Left ventricle myocardium inferior (tissue), 1 donor: ENCODE data around the gene CCDC81. TPM values are rescaled to one million over a fixed set of nuclear protein-coding genes. Genes with fewer than 3 reads are reported as not detected.

ENCODE experiments used
- DNase-seq: peaks from one replicate; pipeline ENCODE4 v3.0.0-alpha.2; 2020
- H3K27ac ChIP-seq: fragments of 200-600 bp; replicated peaks from 2 replicates; pipeline ENCODE4 v1.8.0; 2021
- H3K27me3 ChIP-seq: fragments of 200-600 bp; 2 replicates; pipeline ENCODE4 v1.8.0; 2021; ENCODE audit warnings: low read depth
- H3K36me3 ChIP-seq: fragments of 200-600 bp; 2 replicates; pipeline ENCODE4 v1.8.0; 2021
- H3K4me1 ChIP-seq: fragments of 200-600 bp; 2 replicates; pipeline ENCODE4 v1.8.0; 2021
- H3K4me3 ChIP-seq: fragments of 200-600 bp; 2 replicates; pipeline ENCODE4 v1.8.0; 2021; ENCODE audit warnings: mild to moderate bottlenecking, moderate library complexity
- H3K9me3 ChIP-seq: fragments of 200-600 bp; replicated peaks from 2 replicates; pipeline ENCODE4 v1.8.0; 2021
- CTCF ChIP-seq: fragments of 200-600 bp; IDR thresholded peaks from 2 replicates; pipeline ENCODE4 v1.8.0; 2021; ENCODE audit warnings: antibody characterized with exemption, mild to moderate bottlenecking, borderline replicate concordance
- intact Hi-C: fragments of 100-400 bp; cut with micrococcal nuclease; formaldehyde crosslinking; loops from one replicate; pipeline ENCODE4 v1.11.0; 2022
- total RNA-seq: library from RNA; stranded (reverse); fragmentation: NEBNext Ultra II Directional; extraction: Animal tissue kit (Norgen Biotek cat#: 25700); gene quantifications from one replicate; pipeline ENCODE4 v1.2.1, GENCODE V29; 2021
- donor health status: DM: no; HTN: yes; CAD: no; lungs with severe emphysema.

The CCDC81 gene
- total RNA-seq, 1 donor from 2014 or later, result 0.71 TPM

- Histone ChIP-seq H3K9me3 (no peaks in the 10 kb centered on the region), H3K27ac (no peak overlapping the region), H3K4me3 (no peak overlapping the region), H3K4me1 (peaks cover 26% of the 10 kb centered on the region), H3K36me3 (peaks cover 5% of the 10 kb centered on the region), H3K27me3 (no peaks in the 10 kb centered on the region)
- intact Hi-C loops, result loop anchor here (5.0 kb wide), 1 partner anchor 338 kb away; the partner anchor contains the start of gene PRSS23
- no peak for DNase-seq
- no peak for TF ChIP-seq CTCF
Measured at GRCh38 chr11:86463955-86464354, 89.3 kb downstream of the CCDC81 start.

GRCh38 chr11:86464509-86465221, 90.0 kb downstream of the CCDC81 start:
- no peak for TF ChIP-seq CTCF
- intact Hi-C loops, result loop anchor here (5.0 kb wide), 1 partner anchor 338 kb away; the partner anchor contains the start of gene PRSS23
- Histone ChIP-seq H3K36me3 (peaks cover 5% of the 10 kb centered on the region), H3K4me3 (no peak overlapping the region), H3K9me3 (no peaks in the 10 kb centered on the region), H3K27me3 (no peaks in the 10 kb centered on the region), H3K4me1 (peaks cover 23% of the 10 kb centered on the region), H3K27ac (no peak overlapping the region)
- no peak for DNase-seq

GRCh38 chr11:86468169-86468568, 93.5 kb downstream of the CCDC81 start:
- Histone ChIP-seq H3K36me3 (peaks cover 2% of the 10 kb centered on the region), H3K4me1 (peaks cover 11% of the 10 kb centered on the region), H3K4me3 (no peak overlapping the region), H3K27me3 (no peaks in the 10 kb centered on the region), H3K27ac (no peak overlapping the region), H3K9me3 (no peaks in the 10 kb centered on the region)
- no peak for DNase-seq
- TF ChIP-seq CTCF, result no peak
- intact Hi-C loops, result no loop called here

GRCh38 chr11:86469491-86470388, 95.1 kb downstream of the CCDC81 start:
- no peaks in the 10 kb centered on the region for H3K36me3 ChIP-seq
- TF ChIP-seq CTCF, result no peak
- H3K27ac ChIP-seq, result no peak overlapping the region
- DNase-seq, result no peak
- H3K9me3 ChIP-seq, result no peaks in the 10 kb centered on the region
- H3K4me3 ChIP-seq, result no peak overlapping the region
- intact Hi-C loops, result loop anchor here (10.0 kb wide), 1 partner anchor 125 kb away; no protein-coding TSS in a partner anchor
- H3K27me3 ChIP-seq, result no peaks in the 10 kb centered on the region
- H3K4me1 ChIP-seq, result peaks cover 27% of the 10 kb centered on the region

Other genes with a start within 250 kb of the CCDC81 start
- gene EED, start 130.1 kb upstream of the CCDC81 start, total RNA-seq, result 13.1 TPM
- 48.1 TPM for gene HIKESHI, start 72.6 kb upstream of the CCDC81 start, total RNA-seq